ENCODE results near the gene PCDHGA1. TPM values are rescaled to one million over a fixed set of nuclear protein-coding genes. Genes with fewer than 3 reads are reported as not detected.
"Not testable (repeated sequence)": the region's sequence is repeated elsewhere in the genome, so short reads cannot be mapped to it uniquely, and the experiment has no call there.

PCDHGA1 gene
- polyA plus RNA-seq, 3 donors = not detected

DNA sequence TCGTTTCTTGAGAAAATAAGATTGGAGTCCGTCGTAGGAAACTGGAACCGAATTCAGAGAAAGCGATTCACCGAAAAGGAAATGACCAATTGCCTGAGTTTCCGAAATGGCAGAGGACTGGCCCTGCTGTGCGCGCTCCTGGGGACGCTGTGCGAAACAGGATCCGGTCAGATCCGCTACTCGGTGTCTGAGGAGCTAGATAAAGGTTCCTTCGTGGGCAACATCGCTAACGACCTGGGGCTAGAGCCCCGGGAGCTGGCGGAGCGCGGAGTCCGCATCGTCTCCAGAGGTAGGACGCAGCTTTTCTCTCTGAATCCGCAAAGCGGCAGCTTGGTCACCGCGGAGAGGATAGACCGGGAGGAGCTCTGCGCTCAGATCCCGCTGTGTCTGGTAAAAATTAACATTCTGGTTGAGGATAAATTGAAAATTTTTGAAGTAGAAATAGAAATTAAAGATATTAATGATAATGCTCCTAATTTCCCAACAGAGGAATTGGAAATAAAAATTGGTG is 13.7 kb downstream of the PCDHGA1 start:
- H2AFZ ChIP-seq (ENCODE audit: insufficient read depth, low read depth, low read length, poor library complexity, severe bottlenecking) = no peak overlapping the region
- H3K4me1 Mint-ChIP-seq = peaks cover 2% of the 10 kb centered on the region

DNA sequence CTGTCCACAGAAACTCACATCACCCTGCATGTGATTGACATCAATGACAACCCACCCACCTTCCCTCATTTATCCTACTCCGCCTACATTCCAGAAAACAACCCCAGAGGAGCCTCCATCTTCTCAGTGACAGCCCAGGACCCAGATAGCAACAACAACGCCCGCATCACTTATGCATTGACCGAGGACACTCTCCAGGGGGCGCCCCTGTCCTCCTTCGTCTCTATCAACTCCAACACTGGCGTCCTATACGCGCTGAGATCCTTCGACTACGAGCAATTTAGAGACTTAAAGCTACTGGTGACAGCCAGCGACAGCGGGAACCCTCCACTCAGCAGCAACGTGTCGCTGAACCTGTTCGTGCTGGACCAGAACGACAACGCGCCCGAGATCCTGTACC is 15.0 kb downstream of the PCDHGA1 start:
- peaks cover 39 to 77% (median 71%) of the 10 kb centered on the region in 7 donors for H3K9me3 Mint-ChIP-seq

More for the DNA sequence above, 13.7 kb downstream of the PCDHGA1 start:
- H3K27me3 Mint-ChIP-seq (ENCODE audit: low read depth in 3 of 3) = peaks cover 31 to 64% (median 53%) of the 10 kb centered on the region in 3 donors
- no peaks in the 10 kb centered on the region for H3K79me2 ChIP-seq (ENCODE audit: insufficient read depth, low read length)
- DNase-seq = no peak
- no peak overlapping the region for H3K9ac ChIP-seq (ENCODE audit: insufficient read depth, low read length, poor library complexity, severe bottlenecking)
- peaks cover 47 to 72% of the 10 kb centered on the region in 2 donors for H3K9me3 ChIP-seq (replicated peaks in 1 of 2; ENCODE audit: control insufficient read depth in 1 of 2, insufficient read depth in 1 of 2, low read length in 2 of 2)
- H4K20me1 ChIP-seq (ENCODE audit: insufficient read depth, low read length) = no peaks in the 10 kb centered on the region
- peak overlapping the region; percentile 22 for H3K4me2 ChIP-seq (replicated peaks; ENCODE audit: extremely low read depth, low read length, poor library complexity, severe bottlenecking)
- intact Hi-C loops (cut with micrococcal nuclease) = no loop called here
- peaks cover 4 to 48% of the 10 kb centered on the region in 2 donors for H3K27me3 ChIP-seq (ENCODE audit: control insufficient read depth in 2 of 2, insufficient read depth in 2 of 2, low read length in 2 of 2)
- peak overlapping the region in 1 of 7 donors; percentile 28 for H3K27ac Mint-ChIP-seq
- peaks cover 4 to 11% of the 10 kb centered on the region in 2 donors for H3K36me3 Mint-ChIP-seq
- no peaks in the 10 kb centered on the region for H3K4me1 ChIP-seq (ENCODE audit: control insufficient read depth in 1 of 2, insufficient read depth in 2 of 2, low read length in 2 of 2)
- 34% methylated on average over 26 of the region's 31 CpGs for WGBS (ENCODE audit: insufficient coverage)
- H3K36me3 ChIP-seq (replicated peaks in 1 of 2; ENCODE audit: control insufficient read depth in 1 of 2, insufficient read depth in 2 of 2, low read length in 2 of 2) = no peaks in the 10 kb centered on the region
- TF ChIP-seq, protein P1, sequence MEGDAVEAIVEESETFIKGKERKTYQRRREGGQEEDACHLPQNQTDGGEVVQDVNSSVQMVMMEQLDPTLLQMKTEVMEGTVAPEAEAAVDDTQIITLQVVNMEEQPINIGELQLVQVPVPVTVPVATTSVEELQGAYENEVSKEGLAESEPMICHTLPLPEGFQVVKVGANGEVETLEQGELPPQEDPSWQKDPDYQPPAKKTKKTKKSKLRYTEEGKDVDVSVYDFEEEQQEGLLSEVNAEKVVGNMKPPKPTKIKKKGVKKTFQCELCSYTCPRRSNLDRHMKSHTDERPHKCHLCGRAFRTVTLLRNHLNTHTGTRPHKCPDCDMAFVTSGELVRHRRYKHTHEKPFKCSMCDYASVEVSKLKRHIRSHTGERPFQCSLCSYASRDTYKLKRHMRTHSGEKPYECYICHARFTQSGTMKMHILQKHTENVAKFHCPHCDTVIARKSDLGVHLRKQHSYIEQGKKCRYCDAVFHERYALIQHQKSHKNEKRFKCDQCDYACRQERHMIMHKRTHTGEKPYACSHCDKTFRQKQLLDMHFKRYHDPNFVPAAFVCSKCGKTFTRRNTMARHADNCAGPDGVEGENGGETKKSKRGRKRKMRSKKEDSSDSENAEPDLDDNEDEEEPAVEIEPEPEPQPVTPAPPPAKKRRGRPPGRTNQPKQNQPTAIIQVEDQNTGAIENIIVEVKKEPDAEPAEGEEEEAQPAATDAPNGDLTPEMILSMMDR (IDR thresholded peaks at IDR 0.05) = peak; percentile 10
- H3K9me3 Mint-ChIP-seq = peaks cover 44 to 81% (median 74%) of the 10 kb centered on the region in 7 donors
- no peak overlapping the region for H3K27ac ChIP-seq (ENCODE audit: low read depth in 1 of 2, low read length in 2 of 2)
- H3K4me3 ChIP-seq (replicated peaks in 1 of 3; ENCODE audit: low read depth in 2 of 3, low read length in 3 of 3) = no peak overlapping the region
- H3K4me3 Mint-ChIP-seq = peak overlapping the region; percentile 37 to 66

DNA sequence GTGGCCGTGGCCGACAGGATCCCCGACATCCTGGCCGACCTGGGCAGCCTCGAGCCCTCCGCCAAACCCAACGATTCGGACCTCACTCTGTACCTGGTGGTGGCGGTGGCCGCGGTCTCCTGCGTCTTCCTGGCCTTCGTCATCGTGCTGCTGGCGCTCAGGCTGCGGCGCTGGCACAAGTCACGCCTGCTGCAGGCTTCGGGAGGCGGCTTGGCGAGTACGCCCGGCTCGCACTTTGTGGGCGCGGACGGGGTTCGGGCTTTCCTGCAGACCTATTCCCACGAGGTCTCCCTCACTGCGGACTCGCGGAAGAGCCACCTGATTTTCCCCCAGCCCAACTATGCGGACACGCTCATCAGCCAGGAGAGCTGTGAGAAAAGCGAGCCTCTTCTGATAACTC is 15.7 kb downstream of the PCDHGA1 start:
- H3K27ac Mint-ChIP-seq, H3K36me3 Mint-ChIP-seq: not testable (repeated sequence)

More for the DNA sequence above, 15.0 kb downstream of the PCDHGA1 start:
- H4K20me1 ChIP-seq (ENCODE audit: insufficient read depth, low read length) = no peaks in the 10 kb centered on the region
- no peaks in the 10 kb centered on the region for H3K4me1 ChIP-seq (ENCODE audit: control insufficient read depth in 1 of 2, insufficient read depth in 2 of 2, low read length in 2 of 2)
- 38% methylated on average over 20 of the region's 20 CpGs for WGBS (ENCODE audit: insufficient coverage)
- no peaks in the 10 kb centered on the region for H3K79me2 ChIP-seq (ENCODE audit: insufficient read depth, low read length)
- H3K9ac ChIP-seq (ENCODE audit: insufficient read depth, low read length, poor library complexity, severe bottlenecking) = no peak overlapping the region
- TF ChIP-seq, protein P1 (IDR thresholded peaks at IDR 0.05) = no peak
- Mint-ChIP-seq H3K36me3 (peaks cover 5 to 11% of the 10 kb centered on the region in 2 donors), H3K4me3 (peak overlapping the region in 1 of 2 donors; percentile 23), H3K27ac (no peak overlapping the region), H3K4me1 (peaks cover 2% of the 10 kb centered on the region), H3K27me3 (ENCODE audit: low read depth in 3 of 3) (peaks cover 24 to 58% (median 49%) of the 10 kb centered on the region in 3 donors)
- H2AFZ ChIP-seq (ENCODE audit: insufficient read depth, low read depth, low read length, poor library complexity, severe bottlenecking) = no peak overlapping the region
- H3K36me3 ChIP-seq (replicated peaks in 1 of 2; ENCODE audit: control insufficient read depth in 1 of 2, insufficient read depth in 2 of 2, low read length in 2 of 2) = no peaks in the 10 kb centered on the region
- DNase-seq = no peak
- H3K27ac ChIP-seq (ENCODE audit: low read depth in 1 of 2, low read length in 2 of 2) = no peak overlapping the region
- H3K27me3 ChIP-seq (ENCODE audit: control insufficient read depth in 2 of 2, insufficient read depth in 2 of 2, low read length in 2 of 2) = peaks cover 5 to 42% of the 10 kb centered on the region in 2 donors
- intact Hi-C loops (cut with micrococcal nuclease) = no loop called here
- H3K9me3 ChIP-seq (replicated peaks in 1 of 2; ENCODE audit: control insufficient read depth in 1 of 2, insufficient read depth in 1 of 2, low read length in 2 of 2) = peaks cover 42 to 67% of the 10 kb centered on the region in 2 donors
- no peak overlapping the region for H3K4me3 ChIP-seq (replicated peaks in 1 of 3; ENCODE audit: low read depth in 2 of 3, low read length in 3 of 3)
- H3K4me2 ChIP-seq (replicated peaks; ENCODE audit: extremely low read depth, low read length, poor library complexity, severe bottlenecking) = no peak overlapping the region

More for the DNA sequence above, 15.7 kb downstream of the PCDHGA1 start:
- H3K4me1 Mint-ChIP-seq; H3K27ac ChIP-seq (ENCODE audit: low read depth in 1 of 2, low read length in 2 of 2); H3K4me3 ChIP-seq (replicated peaks in 1 of 3; ENCODE audit: low read depth in 2 of 3, low read length in 3 of 3); H3K4me3 Mint-ChIP-seq; H2AFZ ChIP-seq (ENCODE audit: insufficient read depth, low read depth, low read length, poor library complexity, severe bottlenecking); intact Hi-C loops (cut with micrococcal nuclease); DNase-seq; H3K4me1 ChIP-seq (ENCODE audit: control insufficient read depth in 1 of 2, insufficient read depth in 2 of 2, low read length in 2 of 2); H3K79me2 ChIP-seq (ENCODE audit: insufficient read depth, low read length); H4K20me1 ChIP-seq (ENCODE audit: insufficient read depth, low read length); H3K9ac ChIP-seq (ENCODE audit: insufficient read depth, low read length, poor library complexity, severe bottlenecking); H3K4me2 ChIP-seq (replicated peaks; ENCODE audit: extremely low read depth, low read length, poor library complexity, severe bottlenecking); H3K36me3 ChIP-seq (replicated peaks in 1 of 2; ENCODE audit: control insufficient read depth in 1 of 2, insufficient read depth in 2 of 2, low read length in 2 of 2): not testable (repeated sequence)
- H3K9me3 ChIP-seq (replicated peaks in 1 of 2; ENCODE audit: control insufficient read depth in 1 of 2, insufficient read depth in 1 of 2, low read length in 2 of 2) = peaks cover 41 to 70% of the 10 kb centered on the region in 2 donors
- WGBS (ENCODE audit: insufficient coverage) = 43% methylated on average over 11 of the region's 35 CpGs
- Mint-ChIP-seq H3K27me3 (ENCODE audit: low read depth in 3 of 3) (peaks cover 22 to 58% (median 51%) of the 10 kb centered on the region in 3 donors), H3K9me3 (peaks cover 37 to 76% (median 71%) of the 10 kb centered on the region in 7 donors)
- peaks cover 12 to 47% of the 10 kb centered on the region in 2 donors for H3K27me3 ChIP-seq (ENCODE audit: control insufficient read depth in 2 of 2, insufficient read depth in 2 of 2, low read length in 2 of 2)

All from CD14-positive monocyte (primary cell).